HG03439 (cell line): Measurements from ENCODE around the gene IL1RAPL1.
A peak's percentile ranks its signal among the peaks of the same experiment; 100 is the strongest.

Experiments used
- ATAC-seq: cut with Tn5 transposase; IDR thresholded peaks from one replicate; pipeline ENCODE4 v1.9.1; 2021; ENCODE audit warnings: mild to moderate bottlenecking, moderate library complexity; ENCODE audit not compliant: unreplicated experiment

The IL1RAPL1 gene

GRCh38 chrX:29382811-29383210 is 795.6 kb downstream of the IL1RAPL1 start:
- ATAC-seq, result no peak

GRCh38 chrX:29388509-29388908 is 801.3 kb downstream of the IL1RAPL1 start:
- no peak for ATAC-seq

- no peak for ATAC-seq
These were observed 810.3 kb downstream of the IL1RAPL1 start for GRCh38 chrX:29397506-29397905.

GRCh38 chrX:29407357-29407756 is 820.1 kb downstream of the IL1RAPL1 start:
- no peak for ATAC-seq

GRCh38 chrX:29419774-29420553 is 832.7 kb downstream of the IL1RAPL1 start:
- ATAC-seq, result no peak

- ATAC-seq, result no peak
These were observed 834.8 kb downstream of the IL1RAPL1 start for GRCh38 chrX:29422034-29422433.

GRCh38 chrX:29431895-29432294 is 844.6 kb downstream of the IL1RAPL1 start:
- ATAC-seq, result no peak

- no peak for ATAC-seq
These were observed 845.3 kb downstream of the IL1RAPL1 start for GRCh38 chrX:29432534-29432933.

GRCh38 chrX:29434939-29435338 is 847.7 kb downstream of the IL1RAPL1 start:
- ATAC-seq, result no peak

GRCh38 chrX:29435396-29435795 is 848.1 kb downstream of the IL1RAPL1 start:
- ATAC-seq, result no peak

- ATAC-seq, result no peak
These were observed 860.6 kb downstream of the IL1RAPL1 start for GRCh38 chrX:29447867-29448266.

- ATAC-seq, result no peak
These were observed 866.1 kb downstream of the IL1RAPL1 start for GRCh38 chrX:29453333-29453732.

GRCh38 chrX:29455702-29456101 is 868.5 kb downstream of the IL1RAPL1 start:
- no peak for ATAC-seq

- no peak for ATAC-seq
These were observed 873.8 kb downstream of the IL1RAPL1 start for GRCh38 chrX:29461039-29461438.

- no peak for ATAC-seq
These were observed 879.2 kb downstream of the IL1RAPL1 start for GRCh38 chrX:29466456-29466855.

- ATAC-seq, result no peak
These were observed 881.8 kb downstream of the IL1RAPL1 start for GRCh38 chrX:29468911-29469494.

GRCh38 chrX:29470030-29470429 is 882.8 kb downstream of the IL1RAPL1 start:
- no peak for ATAC-seq

- ATAC-seq, result no peak
These were observed 884.6 kb downstream of the IL1RAPL1 start for GRCh38 chrX:29471829-29472228.

- peak; percentile 55 for ATAC-seq
These were observed 890.6 kb downstream of the IL1RAPL1 start for GRCh38 chrX:29477878-29478277.

GRCh38 chrX:29478336-29479069 is 891.3 kb downstream of the IL1RAPL1 start:
- peak; percentile 89 for ATAC-seq

- ATAC-seq, result no peak
These were observed 900.0 kb downstream of the IL1RAPL1 start for GRCh38 chrX:29487214-29487613.

GRCh38 chrX:29487714-29488113 is 900.5 kb downstream of the IL1RAPL1 start:
- ATAC-seq, result no peak
